ENCODE data around the gene SERPINH1.

Gene SERPINH1

DNA sequence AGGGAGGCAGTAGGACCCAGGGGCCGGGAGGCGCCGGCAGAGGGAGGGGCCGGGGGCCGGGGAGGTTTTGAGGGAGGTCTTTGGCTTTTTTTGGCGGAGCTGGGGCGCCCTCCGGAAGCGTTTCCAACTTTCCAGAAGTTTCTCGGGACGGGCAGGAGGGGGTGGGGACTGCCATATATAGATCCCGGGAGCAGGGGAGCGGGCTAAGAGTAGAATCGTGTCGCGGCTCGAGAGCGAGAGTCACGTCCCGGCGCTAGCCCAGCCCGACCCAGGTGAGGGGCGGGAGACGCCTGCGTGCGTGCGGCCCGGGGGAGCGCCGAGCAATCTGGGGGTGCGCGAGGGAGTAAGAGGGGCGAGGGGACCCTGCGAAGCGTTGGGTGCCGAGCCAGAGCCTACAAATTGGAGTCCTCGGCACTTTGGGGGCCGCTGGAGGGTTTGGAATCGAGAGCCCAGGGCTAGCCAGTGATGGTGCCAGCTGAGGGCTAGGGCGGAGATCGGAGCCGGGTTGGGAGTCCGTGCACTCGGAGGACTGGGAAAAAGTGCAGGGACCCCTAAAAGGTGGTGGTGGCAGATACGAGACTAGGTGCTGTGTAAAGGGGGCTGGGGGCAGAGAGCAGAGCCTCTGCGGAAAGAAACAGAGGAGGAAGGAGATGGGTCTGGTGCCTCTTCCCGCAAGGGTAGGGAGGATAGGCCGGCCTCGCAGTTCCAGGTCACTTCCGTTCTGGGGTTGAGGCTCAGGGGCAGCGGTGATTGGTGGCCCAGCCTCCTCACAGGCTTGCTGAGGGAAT, at the start of gene SERPINH1:
TSS of gene SERPINH1 (plus strand) at position 206 of the 788 bp plus-strand sequence. CDS start 4,097 bp downstream, outside the sequence.
- Histone ChIP-seq H3K27ac (ENCODE audit: low read depth, low read length) (peak within 1 kb of the TSS; percentile 100), H3K27me3 (ENCODE audit: control insufficient read depth, insufficient read depth, low read length) (no peaks in the 10 kb centered on the region), H3K4me3 (ENCODE audit: low read length) (peak within 1 kb of the TSS; percentile 71), H3K36me3 (ENCODE audit: control insufficient read depth, insufficient read depth, low read length) (peaks cover 3% of the 10 kb centered on the region), H3K9ac (ENCODE audit: low read length) (peak within 1 kb of the TSS; percentile 85), H3K4me1 (ENCODE audit: control insufficient read depth, insufficient read depth, low read length) (peaks cover 56% of the 10 kb centered on the region)

DNA sequence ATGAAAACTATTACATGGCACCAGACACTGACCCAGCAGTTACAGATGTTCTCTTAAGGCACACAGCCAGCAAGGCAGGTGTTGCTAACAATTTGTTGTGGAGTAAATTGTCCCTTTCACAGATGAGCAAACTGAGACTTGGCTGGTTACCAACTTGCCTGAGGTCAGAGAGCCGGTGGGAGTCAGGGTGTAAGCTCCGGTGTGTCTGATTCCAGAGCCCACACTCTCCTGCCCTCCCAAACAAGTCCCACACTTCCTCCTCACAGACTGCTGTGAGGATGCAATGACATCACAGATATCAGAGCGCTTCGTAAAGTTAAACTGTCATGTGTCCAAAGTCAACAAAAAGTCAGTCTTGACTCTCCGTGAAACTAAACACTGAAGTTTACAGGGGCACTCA, 48.8 kb upstream of the SERPINH1 start:
- Histone ChIP-seq H3K27ac (ENCODE audit: low read depth, low read length) (no peak overlapping the region), H3K4me3 (ENCODE audit: low read length) (no peak overlapping the region)

DNA sequence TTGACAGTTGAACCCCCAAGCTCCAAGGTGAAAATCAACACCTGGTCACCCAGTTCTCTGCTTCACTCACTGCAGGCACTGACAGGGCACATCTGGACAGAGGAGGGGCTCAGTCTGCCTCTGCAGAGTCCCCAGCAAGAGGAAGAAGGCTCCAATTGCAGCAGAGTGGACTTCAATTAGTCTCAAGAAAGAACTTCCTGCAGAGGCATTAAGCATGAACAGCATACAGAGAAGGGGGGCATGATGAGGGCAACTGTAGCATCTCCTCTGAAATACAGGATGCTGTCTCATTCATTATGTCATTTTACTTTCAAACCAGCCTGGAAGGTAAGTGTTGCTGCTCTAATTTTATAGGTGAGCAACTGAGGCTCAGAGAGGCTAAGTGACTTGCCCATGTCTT, 47.5 kb upstream of the SERPINH1 start:
- Histone ChIP-seq H3K4me3 (ENCODE audit: low read length) (no peak overlapping the region), H3K36me3 (ENCODE audit: control insufficient read depth, insufficient read depth, low read length) (no peaks in the 10 kb centered on the region), H3K27me3 (ENCODE audit: control insufficient read depth, insufficient read depth, low read length) (no peaks in the 10 kb centered on the region), H3K9ac (ENCODE audit: low read length) (no peak overlapping the region), H3K27ac (ENCODE audit: low read depth, low read length) (no peak overlapping the region), H3K4me1 (ENCODE audit: control insufficient read depth, insufficient read depth, low read length) (no peaks in the 10 kb centered on the region)

More for the DNA sequence above, 48.8 kb upstream of the SERPINH1 start:
- H3K4me1 ChIP-seq (ENCODE audit: control insufficient read depth, insufficient read depth, low read length): no peaks in the 10 kb centered on the region
- no peaks in the 10 kb centered on the region for H3K36me3 ChIP-seq (ENCODE audit: control insufficient read depth, insufficient read depth, low read length)
- H3K27me3 ChIP-seq (ENCODE audit: control insufficient read depth, insufficient read depth, low read length): no peaks in the 10 kb centered on the region
- no peak overlapping the region for H3K9ac ChIP-seq (ENCODE audit: low read length)

DNA sequence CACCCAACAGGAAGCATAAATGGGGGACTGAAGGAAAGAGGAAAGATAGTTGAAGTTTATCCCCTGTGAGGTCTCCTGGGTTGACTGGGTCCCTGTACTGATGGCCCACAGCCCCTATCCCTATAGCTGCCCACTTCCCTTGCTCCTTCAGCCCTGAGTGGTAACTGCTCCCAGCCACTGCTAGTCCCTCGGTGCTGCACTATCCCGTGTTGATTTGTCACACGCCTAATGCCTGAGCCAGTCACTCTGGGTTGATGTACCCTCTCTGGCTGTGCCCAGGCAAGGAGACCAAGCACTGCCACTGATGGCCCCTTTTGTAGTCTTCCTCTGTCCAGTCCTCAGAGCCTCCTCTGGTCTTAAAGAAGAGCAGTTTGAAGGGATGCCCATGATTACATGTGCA, 45.9 kb upstream of the SERPINH1 start:
- Histone ChIP-seq H3K27ac (ENCODE audit: low read depth, low read length) (no peak overlapping the region), H3K27me3 (ENCODE audit: control insufficient read depth, insufficient read depth, low read length) (no peaks in the 10 kb centered on the region), H3K9ac (ENCODE audit: low read length) (no peak overlapping the region), H3K4me1 (ENCODE audit: control insufficient read depth, insufficient read depth, low read length) (no peaks in the 10 kb centered on the region), H3K36me3 (ENCODE audit: control insufficient read depth, insufficient read depth, low read length) (no peaks in the 10 kb centered on the region), H3K4me3 (ENCODE audit: low read length) (no peak overlapping the region)

DNA sequence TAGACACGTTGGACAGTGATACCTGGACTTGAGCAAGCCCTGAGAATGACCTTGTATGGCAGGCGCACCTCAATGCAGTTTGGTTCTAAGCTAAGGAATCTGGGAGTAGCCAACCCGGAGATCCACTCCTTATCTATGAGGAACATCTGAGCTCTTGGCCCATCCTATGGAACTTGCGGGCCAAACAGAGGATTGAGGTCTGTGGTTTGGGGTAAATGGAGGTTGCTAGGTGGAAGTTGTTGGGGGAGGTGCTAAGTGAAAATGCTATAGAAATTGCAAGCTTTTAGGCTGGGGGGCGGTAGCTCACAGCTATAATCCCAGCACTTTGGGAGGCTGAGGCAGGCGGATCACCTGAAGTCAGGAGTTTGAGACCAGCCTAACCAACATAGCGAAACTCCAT, 45.2 kb upstream of the SERPINH1 start:
- H3K27ac ChIP-seq (ENCODE audit: low read depth, low read length): no peak overlapping the region
- H3K4me3 ChIP-seq (ENCODE audit: low read length): no peak overlapping the region
- H3K36me3 ChIP-seq (ENCODE audit: control insufficient read depth, insufficient read depth, low read length): no peaks in the 10 kb centered on the region
- no peak overlapping the region for H3K9ac ChIP-seq (ENCODE audit: low read length)
- H3K4me1 ChIP-seq (ENCODE audit: control insufficient read depth, insufficient read depth, low read length): no peaks in the 10 kb centered on the region
- H3K27me3 ChIP-seq (ENCODE audit: control insufficient read depth, insufficient read depth, low read length): no peaks in the 10 kb centered on the region

DNA sequence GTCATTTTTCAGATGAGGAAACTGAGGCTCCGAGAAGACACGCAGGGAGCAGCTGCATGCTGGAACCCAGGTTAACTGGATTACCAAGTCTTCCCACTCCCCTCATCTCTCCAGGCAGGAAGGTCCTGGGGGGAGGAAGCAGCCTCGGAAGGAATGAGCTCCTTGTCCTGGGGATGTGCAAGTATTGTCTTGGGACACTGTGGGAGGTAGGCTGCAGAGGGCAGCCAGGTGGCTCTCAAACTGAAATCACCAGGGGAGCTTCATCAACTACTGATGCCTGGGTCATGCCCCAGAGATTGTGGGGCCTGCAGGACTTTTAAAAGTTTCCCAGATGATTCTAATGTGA, 43.9 kb upstream of the SERPINH1 start:
- Histone ChIP-seq H3K27ac (ENCODE audit: low read depth, low read length) (no peak overlapping the region), H3K4me3 (ENCODE audit: low read length) (no peak overlapping the region)

DNA sequence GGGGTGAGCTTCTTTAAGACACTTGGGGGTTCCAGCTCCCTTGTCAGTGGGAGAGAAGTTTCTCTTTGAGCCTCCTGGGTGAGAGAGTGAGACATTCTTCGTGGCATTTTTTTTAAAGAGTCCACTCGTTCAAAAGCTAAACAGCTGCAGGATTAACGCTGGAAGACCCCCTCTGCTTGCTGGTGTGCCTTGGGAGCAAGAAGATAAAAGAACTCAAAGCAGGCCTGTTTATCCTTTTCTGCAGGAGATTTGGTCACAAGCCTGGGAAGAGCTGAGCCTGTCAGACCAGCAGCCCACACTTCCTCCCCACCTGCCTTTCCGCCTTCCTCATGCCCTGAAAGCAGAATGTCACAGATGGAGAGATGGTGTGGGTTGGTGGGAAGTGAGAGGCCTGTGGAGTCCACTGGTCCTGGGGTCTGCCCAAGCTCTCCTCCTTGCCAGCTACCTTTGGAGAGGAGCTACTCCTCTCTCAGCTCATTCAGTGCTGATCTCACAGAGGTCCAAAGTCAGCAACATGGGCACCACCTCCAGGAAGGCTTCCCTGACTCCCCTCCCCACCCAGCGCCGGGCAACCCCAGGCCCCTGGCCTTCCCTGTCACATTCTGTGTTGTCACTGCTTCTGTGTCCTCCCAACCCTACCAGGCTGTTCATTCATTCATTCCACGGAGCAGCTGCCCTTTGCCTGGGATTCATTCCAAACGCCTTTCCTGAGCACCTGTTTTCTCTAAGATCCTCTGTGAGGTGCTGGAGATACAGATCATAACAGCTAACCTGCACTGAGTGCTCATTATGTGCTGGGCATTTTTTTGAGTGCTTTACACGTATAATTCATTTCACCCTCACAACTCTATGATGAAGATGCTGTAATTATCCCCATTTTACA, 43.0 kb upstream of the SERPINH1 start:
- no peak overlapping the region for H3K9ac ChIP-seq (ENCODE audit: low read length)
- no peaks in the 10 kb centered on the region for H3K4me1 ChIP-seq (ENCODE audit: control insufficient read depth, insufficient read depth, low read length)
- H3K27ac ChIP-seq (ENCODE audit: low read depth, low read length): no peak overlapping the region
- H3K27me3 ChIP-seq (ENCODE audit: control insufficient read depth, insufficient read depth, low read length): no peaks in the 10 kb centered on the region
- no peak overlapping the region for H3K4me3 ChIP-seq (ENCODE audit: low read length)
- H3K36me3 ChIP-seq (ENCODE audit: control insufficient read depth, insufficient read depth, low read length): no peaks in the 10 kb centered on the region

More for the DNA sequence above, 43.9 kb upstream of the SERPINH1 start:
- Histone ChIP-seq H3K36me3 (ENCODE audit: control insufficient read depth, insufficient read depth, low read length) (no peaks in the 10 kb centered on the region), H3K4me1 (ENCODE audit: control insufficient read depth, insufficient read depth, low read length) (no peaks in the 10 kb centered on the region), H3K9ac (ENCODE audit: low read length) (no peak overlapping the region), H3K27me3 (ENCODE audit: control insufficient read depth, insufficient read depth, low read length) (no peaks in the 10 kb centered on the region)

DNA sequence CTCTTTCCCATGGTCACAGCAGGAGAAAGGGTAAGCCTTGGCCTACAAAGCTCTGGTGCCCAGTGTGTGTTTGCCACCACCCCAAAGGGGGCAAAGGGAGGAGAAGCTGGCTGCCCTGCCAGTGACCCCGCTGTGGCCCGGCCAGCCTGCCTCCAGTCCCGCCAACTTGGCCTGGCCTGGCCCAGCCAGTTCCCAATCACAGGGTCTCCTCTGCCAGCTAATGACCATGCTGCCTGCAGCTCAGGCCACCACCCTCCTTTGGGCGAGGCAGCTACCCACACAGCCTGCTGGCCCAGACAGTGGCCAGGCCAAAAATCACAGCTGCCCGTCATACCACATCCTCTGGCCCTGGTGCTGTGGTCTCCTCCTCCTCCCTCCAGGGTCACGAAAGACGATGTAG, 41.4 kb upstream of the SERPINH1 start:
- H3K27ac ChIP-seq (ENCODE audit: low read depth, low read length): no peak overlapping the region
- H3K4me1 ChIP-seq (ENCODE audit: control insufficient read depth, insufficient read depth, low read length): peaks cover 2% of the 10 kb centered on the region
- no peaks in the 10 kb centered on the region for H3K36me3 ChIP-seq (ENCODE audit: control insufficient read depth, insufficient read depth, low read length)
- no peak overlapping the region for H3K4me3 ChIP-seq (ENCODE audit: low read length)
- H3K27me3 ChIP-seq (ENCODE audit: control insufficient read depth, insufficient read depth, low read length): no peaks in the 10 kb centered on the region
- no peak overlapping the region for H3K9ac ChIP-seq (ENCODE audit: low read length)

DNA sequence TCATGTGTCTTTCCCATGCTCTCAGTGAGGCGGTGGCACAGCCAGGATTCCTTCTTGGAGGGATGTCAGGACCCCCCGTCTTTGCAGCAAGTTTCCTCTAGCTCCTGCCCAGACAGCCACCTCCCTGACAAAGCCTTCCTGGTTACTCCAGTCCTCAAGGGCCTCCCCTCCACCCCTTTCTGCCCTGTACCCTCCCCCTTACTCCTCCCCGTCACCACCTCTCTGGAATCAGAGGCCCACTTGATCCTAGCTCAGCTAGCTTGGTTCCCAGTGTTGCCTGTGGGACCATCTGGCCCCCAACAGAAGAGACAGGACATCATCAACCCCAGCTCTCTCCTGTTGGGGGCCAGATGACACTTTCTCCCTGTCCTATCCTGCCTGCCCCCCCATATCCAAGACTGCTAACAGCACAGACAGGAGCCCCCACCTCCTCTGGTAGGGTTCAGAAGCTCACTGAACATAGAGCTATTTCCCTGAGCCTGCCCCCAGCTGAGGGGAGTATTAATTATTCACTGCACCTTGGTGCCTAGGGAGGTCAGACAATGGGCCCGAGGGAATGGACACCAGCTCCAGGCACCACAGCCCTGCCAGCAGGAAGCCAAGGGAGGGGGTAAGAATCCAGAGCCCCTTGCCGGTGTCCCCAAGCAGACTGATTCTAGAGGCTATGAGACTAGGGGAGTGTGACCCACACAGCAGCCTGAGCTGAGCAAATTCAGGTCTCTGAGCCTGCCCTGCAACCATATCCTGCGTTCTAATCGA, 39.6 kb upstream of the SERPINH1 start:
- H3K27me3 ChIP-seq (ENCODE audit: control insufficient read depth, insufficient read depth, low read length): no peaks in the 10 kb centered on the region
- H3K4me1 ChIP-seq (ENCODE audit: control insufficient read depth, insufficient read depth, low read length): peaks cover 2% of the 10 kb centered on the region
- no peak overlapping the region for H3K4me3 ChIP-seq (ENCODE audit: low read length)
- H3K27ac ChIP-seq (ENCODE audit: low read depth, low read length): no peak overlapping the region
- H3K36me3 ChIP-seq (ENCODE audit: control insufficient read depth, insufficient read depth, low read length): no peaks in the 10 kb centered on the region
- H3K9ac ChIP-seq (ENCODE audit: low read length): no peak overlapping the region

DNA sequence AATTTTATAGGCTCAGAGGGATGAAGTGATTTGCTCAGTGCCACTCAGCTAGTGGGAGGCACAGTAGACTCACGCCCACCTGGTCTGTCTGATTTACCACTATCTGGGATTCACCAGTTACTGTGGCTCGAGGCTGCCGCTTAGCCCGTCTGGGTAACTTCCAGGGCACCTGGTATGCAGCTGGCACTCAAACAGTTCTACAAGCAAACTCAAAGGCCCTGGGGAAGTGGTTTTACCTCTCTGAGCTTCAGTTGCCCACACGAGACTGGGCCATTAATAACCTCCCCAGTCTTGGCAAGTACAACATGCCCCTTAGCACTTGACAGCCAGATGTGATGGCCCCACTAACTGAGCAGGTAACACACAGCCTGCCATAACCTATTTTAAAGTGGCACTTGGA, 38.9 kb upstream of the SERPINH1 start:
- no peaks in the 10 kb centered on the region for H3K36me3 ChIP-seq (ENCODE audit: control insufficient read depth, insufficient read depth, low read length)
- H3K4me3 ChIP-seq (ENCODE audit: low read length): no peak overlapping the region
- H3K9ac ChIP-seq (ENCODE audit: low read length): no peak overlapping the region
- H3K27me3 ChIP-seq (ENCODE audit: control insufficient read depth, insufficient read depth, low read length): no peaks in the 10 kb centered on the region
- peaks cover 2% of the 10 kb centered on the region for H3K4me1 ChIP-seq (ENCODE audit: control insufficient read depth, insufficient read depth, low read length)
- H3K27ac ChIP-seq (ENCODE audit: low read depth, low read length): no peak overlapping the region

DNA sequence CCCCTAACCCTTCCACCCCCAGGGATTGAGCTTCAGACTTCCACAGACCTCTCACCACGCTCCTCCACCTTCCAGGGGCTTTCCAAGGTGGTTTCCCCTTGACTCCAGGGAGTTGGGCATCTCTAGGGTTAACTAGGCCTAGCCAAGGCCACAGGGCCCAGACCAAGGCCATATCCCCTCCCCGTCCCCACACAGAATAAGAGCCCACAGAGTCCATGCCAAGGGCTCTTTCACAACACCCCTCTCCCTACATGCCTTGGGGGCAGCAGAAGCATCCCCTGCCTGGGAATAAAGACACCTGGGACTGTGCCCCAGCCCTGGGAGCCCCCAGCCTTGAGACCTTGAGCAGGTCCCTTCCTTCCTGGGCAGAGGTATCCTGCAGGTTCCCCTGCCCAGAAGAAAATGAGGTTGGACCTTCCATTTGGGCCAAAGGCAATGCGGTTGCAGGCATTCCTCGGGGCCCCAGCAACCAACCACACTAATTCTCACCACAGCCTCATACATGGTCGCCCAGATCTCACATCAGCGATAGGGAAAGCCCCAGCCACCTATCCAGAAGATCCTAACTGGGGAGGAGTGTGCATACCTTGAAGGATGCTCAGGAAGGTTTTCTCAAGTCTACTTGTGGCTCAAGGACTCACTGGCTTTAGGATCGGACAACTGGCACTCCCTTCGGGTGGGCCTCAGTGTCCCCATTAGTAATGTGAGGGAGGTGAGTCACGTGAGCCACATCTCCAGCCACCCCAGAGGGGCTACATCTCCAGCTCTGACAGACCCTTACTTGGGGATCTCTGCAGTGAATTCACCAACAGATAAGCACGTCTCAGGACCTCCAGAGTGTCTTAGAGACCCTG, 38.0 kb upstream of the SERPINH1 start:
- H3K4me3 ChIP-seq (ENCODE audit: low read length): peak overlapping the region; percentile 78
- no peaks in the 10 kb centered on the region for H3K36me3 ChIP-seq (ENCODE audit: control insufficient read depth, insufficient read depth, low read length)
- no peaks in the 10 kb centered on the region for H3K27me3 ChIP-seq (ENCODE audit: control insufficient read depth, insufficient read depth, low read length)
- no peak overlapping the region for H3K27ac ChIP-seq (ENCODE audit: low read depth, low read length)
- H3K4me1 ChIP-seq (ENCODE audit: control insufficient read depth, insufficient read depth, low read length): peaks cover 2% of the 10 kb centered on the region
- no peak overlapping the region for H3K9ac ChIP-seq (ENCODE audit: low read length)

All from rectal smooth muscle tissue (tissue), 1 donor.